Stimulated activated CD4-positive, alpha-beta T cell treated with anti-CD3 and anti-CD28 coated beads, Interleukin-12 subunit alpha, Interleukin-12 subunit beta, amount 100 ng/mL, for 48 hours (primary cell): ENCODE data around the gene GIPR.
"Not testable (repeated sequence)": the region's sequence is repeated elsewhere in the genome, so short reads cannot be mapped to it uniquely, and the experiment has no call there.

Source experiments
- DNase-seq, 3 donors: peaks; one replicate each; pipeline ENCODE4 v3.0.0-alpha.2; 2020; ENCODE audit warnings: low read depth in 2 of 3, low spot score in 1 of 3

Gene GIPR

GRCh38 chr19:45685045-45685444 lies 17.0 kb downstream of the GIPR start:
- not testable (repeated sequence) for DNase-seq

GRCh38 chr19:45687599-45687998 lies 19.6 kb downstream of the GIPR start:
- no peak for DNase-seq

GRCh38 chr19:45691516-45692186 lies 23.6 kb downstream of the GIPR start, which contains the start of gene SNRPD2:
SNRPD2 (minus strand) TSS chr19:45691953; CDS start chr19:45691888, 65 bp downstream.
- peak; percentile 90 to 95 (median 92) for DNase-seq

- DNase-seq = peak; percentile 93 to 97 (median 97)
Observed at GRCh38 chr19:45692187-45693105, 24.4 kb downstream of the GIPR start, which contains the start of gene QPCTL. QPCTL (plus strand) TSS chr19:45692666; CDS start chr19:45692704, 38 bp downstream.

GRCh38 chr19:45693106-45693788 lies 25.2 kb downstream of the GIPR start:
- DNase-seq = peak; percentile 67 to 81 (median 81)

- no peak for DNase-seq
Observed at GRCh38 chr19:45701676-45702075, 33.7 kb downstream of the GIPR start.

- DNase-seq = no peak
Observed at GRCh38 chr19:45705115-45705514, 37.1 kb downstream of the GIPR start.

GRCh38 chr19:45705710-45706415 lies 37.8 kb downstream of the GIPR start:
- DNase-seq = no peak

- no peak for DNase-seq
Observed at GRCh38 chr19:45710356-45711130, 42.5 kb downstream of the GIPR start.

- no peak for DNase-seq
Observed at GRCh38 chr19:45711851-45712698, 44.1 kb downstream of the GIPR start.

- no peak for DNase-seq
Observed at GRCh38 chr19:45712699-45713067, 44.7 kb downstream of the GIPR start.

- DNase-seq = no peak
Observed at GRCh38 chr19:45713141-45713540, 45.1 kb downstream of the GIPR start.

GRCh38 chr19:45715139-45715538 lies 47.1 kb downstream of the GIPR start:
- no peak for DNase-seq

GRCh38 chr19:45716359-45717130 lies 48.5 kb downstream of the GIPR start:
- peak in 1 of 3 donors; percentile 22 for DNase-seq

- DNase-seq = peak; percentile 90 to 97 (median 97)
Observed at GRCh38 chr19:45717131-45717982, 49.3 kb downstream of the GIPR start.

- DNase-seq = no peak
Observed at GRCh38 chr19:45717983-45718650, 50.1 kb downstream of the GIPR start.

- not testable (repeated sequence) for DNase-seq
Observed at GRCh38 chr19:45720065-45720464, 52.0 kb downstream of the GIPR start.
